ENCODE results near the gene PHF1.
"Not testable (repeated sequence)": the region's sequence is repeated elsewhere in the genome, so short reads cannot be mapped to it uniquely, and the experiment has no call there.

The PHF1 gene

DNA sequence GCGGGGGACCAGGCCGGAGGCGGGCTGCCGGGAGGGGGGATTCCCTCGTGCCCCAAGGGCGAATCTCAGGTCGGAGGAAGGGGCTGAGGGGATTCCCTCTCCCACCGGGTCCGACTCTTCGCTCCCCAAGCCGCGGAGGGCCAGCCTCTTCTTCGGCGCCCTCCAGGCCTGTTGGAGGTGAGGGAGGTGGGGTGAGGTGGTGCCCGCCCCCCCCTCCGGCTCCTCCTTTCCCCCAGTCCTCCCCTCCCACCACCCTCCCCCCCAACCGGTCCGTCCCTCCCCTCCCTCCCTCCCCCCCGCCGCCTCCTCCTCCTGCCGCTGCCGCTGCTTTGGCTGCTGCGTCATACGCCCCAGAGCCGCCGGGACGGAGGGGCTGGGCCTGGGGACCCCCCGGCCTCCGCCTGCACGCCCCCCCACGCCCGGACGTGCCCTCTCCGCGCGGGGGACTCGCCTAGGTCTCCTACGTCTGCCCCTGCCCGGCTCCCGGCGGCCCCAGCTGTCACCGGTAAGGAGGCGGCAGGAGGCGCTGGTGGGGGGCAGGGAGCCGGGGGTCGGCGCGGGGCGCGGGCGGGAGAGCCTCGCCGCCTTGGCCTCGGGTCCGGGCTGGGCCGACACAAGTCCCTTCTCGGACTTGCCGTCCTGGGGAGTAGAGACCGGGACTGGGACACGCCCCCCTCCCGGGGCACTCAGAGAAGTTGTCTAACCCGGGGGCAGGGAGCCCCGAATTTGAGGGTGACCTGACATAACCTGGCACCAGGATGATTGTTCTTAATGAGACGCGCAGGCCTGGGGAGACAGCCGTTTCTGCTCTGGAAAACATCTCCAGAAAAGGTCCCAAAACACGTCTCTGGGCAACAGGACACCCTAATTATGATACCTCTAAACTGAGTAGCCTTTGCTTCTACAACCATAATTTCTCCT lies at the start of gene PHF1:
PHF1 (plus strand) TSS at position 304 of the 921 bp plus-strand sequence. CDS start 1,250 bp downstream, outside the sequence.
- DNase-seq, result no peak

DNA sequence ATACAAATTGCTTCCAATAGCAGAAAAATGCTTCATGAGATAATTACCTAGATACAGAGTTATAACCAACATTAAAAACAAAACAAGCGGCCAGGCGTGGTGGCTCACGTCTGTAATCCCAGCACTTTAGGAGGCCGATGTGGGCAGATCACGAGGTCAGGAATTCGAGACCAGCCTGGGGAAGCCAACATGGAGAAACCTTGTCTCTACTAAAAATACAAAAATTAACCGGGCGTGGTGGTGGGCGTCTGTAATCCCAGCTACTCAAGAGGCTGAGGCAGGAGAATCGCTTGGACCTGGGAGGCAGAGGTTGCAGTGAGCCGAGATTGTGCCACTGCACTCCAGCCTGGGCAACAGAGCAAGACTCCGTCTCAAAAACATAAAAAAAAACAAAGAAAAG lies 47.3 kb upstream of the PHF1 start:
- DNase-seq, result not testable (repeated sequence)

GRCh38 chr6:33364475-33365205 lies 46.2 kb upstream of the PHF1 start:
- not testable (repeated sequence) for DNase-seq

DNA sequence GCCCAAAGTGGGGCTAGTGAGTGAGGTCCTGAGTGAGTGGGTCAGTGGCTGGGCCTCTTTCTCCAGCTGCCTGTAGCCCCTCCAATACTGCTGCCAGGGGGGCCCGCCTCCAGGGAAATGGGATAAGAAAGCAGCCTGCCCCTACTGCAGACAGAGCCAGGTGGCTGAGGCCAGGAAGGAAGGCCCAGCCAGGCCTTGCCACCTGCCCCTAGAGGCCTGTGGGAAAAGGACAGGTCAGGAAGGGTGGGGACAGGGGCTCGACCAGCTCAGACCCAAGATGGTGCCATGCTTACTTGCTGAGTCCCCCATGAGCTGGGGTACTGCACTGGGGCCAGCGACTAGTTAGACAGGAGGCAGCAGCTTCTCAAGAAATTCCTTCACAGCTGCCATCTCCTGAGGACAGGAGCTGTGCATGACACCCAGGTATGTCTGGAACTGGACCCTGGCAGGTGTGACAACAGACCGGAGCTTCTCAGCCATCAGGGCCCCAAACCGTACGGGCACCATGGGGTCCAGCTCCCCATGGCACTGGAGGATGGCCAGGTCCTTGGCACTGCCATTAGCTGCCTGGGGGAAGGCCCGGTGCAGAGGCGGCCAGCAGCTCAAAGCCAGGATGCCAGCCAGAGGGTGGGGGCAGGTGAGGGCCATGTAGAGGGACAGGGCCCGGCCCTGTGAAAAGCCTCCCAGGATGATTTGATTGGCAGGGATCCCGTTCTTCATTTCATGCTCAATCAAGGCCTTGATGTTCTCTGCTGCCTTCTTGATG lies 45.4 kb upstream of the PHF1 start:
- not testable (repeated sequence) for DNase-seq

DNA sequence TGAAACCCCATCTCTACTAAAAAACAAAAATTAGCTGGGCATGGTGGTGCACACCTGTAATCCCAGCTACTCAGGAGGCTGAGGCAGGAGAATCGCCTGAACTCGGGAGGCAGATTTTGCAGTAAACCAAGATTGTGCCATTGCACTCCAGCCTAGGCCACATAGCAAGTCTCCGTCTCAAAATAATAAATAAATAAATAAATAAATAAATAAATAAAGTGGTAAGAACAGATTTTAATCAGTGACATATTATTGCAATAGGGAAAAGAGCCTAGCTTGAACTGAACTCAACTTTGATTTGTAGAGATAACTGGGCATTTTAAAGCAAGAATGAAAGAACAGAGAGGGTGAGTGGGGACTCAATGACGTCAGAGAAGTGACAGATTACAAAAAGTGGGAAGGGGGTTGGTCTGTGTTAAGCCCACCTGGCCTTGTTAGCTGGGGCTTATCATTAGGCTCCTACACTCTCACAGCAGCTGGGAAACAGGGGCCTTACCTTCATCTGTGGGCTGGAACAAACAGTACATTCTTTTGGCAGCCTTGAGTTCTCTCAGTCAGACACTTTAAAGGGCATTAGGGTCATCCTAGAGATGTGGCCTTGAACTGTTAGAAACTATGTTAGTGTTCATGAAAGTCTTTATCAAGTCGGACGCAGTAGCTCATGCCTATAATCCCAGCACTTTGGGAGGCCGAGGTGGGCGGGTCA lies 43.7 kb upstream of the PHF1 start:
- DNase-seq, result no peak

DNA sequence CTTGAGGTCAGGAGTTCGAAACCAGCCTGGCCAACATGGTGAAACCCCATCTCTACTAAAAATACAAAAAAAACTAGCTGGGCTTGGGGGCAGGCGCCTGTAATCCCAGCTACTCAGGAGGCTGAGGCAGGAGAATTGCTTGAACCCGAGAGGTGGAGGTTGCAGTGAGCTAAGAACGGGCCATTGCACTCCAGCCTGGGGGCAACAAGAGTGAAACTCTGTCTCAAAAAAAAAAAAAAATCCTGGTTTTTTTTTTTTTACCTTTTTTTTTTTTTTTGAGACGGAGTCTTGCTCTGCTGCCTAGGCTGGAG lies 43.1 kb upstream of the PHF1 start:
- DNase-seq, result not testable (repeated sequence)

GRCh38 chr6:33371901-33372300 lies 38.9 kb upstream of the PHF1 start:
- not testable (repeated sequence) for DNase-seq

GRCh38 chr6:33372526-33373123 lies 38.2 kb upstream of the PHF1 start:
- DNase-seq, result no peak

DNA sequence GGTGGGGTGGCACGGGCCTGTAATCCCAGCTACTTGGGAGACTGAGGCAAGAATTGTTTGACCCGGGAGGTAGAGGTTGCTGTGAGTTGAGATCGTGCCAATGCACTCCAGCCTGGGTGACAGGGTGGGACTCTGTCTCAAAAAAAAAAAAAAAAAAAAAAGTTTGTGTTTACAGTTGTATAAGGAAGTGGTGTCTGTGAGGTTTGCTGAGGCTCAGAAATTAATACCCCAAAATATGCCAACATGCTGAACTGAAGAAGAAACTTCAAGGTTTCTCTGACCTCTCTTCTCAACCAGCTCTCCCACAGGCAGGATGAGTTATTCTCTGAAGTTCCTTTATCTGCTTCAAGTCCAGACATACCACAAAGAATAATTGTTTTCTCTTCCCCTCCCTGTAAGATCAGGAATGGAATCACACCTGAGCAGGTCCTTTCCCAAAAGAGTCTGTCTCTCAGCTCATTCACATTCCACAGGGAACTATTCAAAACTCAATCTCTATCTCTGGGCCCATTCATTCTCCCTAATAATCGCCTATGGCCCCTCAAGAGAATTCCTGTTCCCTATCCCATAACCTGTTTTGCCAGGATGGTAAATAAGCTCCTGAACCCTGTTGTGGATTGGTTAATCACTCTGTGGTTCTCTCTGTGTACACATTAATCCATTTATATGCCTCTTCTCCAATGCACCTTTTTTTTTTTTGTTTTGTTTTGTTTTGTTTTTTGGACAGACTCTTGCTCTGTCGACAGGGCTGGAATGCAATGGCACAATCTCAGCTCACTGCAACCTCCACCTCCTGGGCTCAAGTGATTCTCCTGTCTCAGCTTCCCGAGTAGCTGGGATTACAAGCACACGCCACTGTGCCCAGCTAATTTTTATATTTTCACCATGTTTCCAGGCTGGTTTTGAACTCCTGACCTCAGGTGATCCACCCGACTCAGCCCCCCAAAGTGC lies 36.6 kb upstream of the PHF1 start:
- no peak for DNase-seq

GRCh38 chr6:33375143-33375671 lies 35.6 kb upstream of the PHF1 start:
- DNase-seq, result no peak

GRCh38 chr6:33377171-33377570 lies 33.6 kb upstream of the PHF1 start:
- no peak for DNase-seq

- DNase-seq, result not testable (repeated sequence)
Observed at GRCh38 chr6:33379184-33379583, 31.6 kb upstream of the PHF1 start.

DNA sequence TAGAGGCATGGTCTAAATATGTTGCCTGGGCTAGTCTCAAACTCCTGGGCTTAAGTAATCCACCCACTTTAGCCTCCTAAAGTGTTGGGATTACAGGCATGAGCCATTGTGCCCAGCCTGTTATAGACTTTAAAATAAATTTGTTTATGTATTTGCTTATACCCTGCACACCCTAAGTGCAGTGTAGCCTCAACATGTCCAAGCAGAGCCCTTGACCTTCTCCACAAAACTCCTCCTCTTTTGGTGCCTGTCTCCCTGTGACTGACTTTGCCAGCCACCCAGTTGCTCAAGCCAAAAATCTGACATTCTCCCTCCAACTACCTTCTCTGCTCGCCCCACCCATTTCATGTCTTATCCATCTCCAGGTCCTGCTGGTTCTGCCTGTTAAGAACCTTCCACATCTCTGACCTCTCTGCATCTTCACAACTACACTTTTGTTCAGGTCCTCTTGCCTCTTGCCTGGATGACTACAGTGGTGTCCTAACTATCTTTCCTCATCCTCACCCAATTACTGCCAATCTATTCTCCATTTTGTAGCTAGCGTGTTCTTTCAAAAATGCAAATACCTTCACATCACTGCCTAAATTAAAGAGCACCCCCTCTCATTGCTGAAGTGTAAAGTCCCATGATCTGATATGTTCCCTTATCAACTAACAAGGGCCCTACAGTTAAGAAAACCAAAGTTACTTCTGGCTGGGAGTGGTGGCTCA lies 30.4 kb upstream of the PHF1 start:
- no peak for DNase-seq

- DNase-seq, result no peak
Observed at GRCh38 chr6:33383427-33384185, 27.2 kb upstream of the PHF1 start.

DNA sequence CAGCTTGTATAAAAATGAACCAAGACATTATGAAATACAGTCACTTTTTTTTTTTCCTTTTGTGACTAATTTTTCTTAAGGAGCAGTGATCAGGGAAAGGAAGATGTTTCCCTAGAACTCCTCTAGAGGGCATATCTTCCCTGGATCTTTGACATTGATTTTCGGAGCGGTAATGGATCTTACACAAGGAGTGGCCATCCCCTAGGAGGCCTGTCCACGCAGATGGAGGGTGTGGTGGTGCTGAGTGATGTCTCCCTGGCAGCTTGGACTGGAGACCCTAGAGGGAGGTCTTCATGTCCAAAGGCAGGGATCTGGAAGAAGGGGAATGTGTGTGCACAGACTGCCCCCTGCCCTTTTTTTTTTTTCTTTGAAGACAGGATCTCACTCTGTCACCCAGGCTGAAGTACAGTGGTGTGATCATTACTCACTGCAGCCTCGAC lies 26.2 kb upstream of the PHF1 start:
- no peak for DNase-seq

GRCh38 chr6:33390173-33390572 lies 20.6 kb upstream of the PHF1 start:
- no peak for DNase-seq

DNA sequence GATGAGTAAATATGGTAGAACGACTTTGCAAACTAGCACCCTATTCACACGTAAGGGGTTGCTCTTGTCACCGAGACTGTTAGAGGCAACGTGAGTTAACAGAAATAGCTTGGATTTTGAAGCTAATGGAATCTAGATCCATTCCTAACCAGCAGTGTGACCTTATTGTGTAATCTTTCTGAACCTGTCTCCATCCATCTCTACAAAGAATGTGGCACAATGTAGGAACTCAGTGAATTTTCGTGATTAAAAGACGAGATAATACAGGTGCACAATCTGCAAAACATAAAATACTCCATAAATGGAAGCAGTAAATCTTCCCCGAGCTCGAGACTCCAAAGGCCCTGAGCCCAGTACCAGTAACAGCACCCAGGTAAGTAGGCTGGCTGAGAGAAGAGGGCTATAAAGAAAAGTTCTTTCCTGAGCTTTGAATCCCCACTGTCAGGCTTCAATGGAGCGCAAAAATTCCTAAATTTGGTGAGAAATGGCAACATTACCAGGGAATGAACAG lies 20.0 kb upstream of the PHF1 start:
- no peak for DNase-seq

DNA sequence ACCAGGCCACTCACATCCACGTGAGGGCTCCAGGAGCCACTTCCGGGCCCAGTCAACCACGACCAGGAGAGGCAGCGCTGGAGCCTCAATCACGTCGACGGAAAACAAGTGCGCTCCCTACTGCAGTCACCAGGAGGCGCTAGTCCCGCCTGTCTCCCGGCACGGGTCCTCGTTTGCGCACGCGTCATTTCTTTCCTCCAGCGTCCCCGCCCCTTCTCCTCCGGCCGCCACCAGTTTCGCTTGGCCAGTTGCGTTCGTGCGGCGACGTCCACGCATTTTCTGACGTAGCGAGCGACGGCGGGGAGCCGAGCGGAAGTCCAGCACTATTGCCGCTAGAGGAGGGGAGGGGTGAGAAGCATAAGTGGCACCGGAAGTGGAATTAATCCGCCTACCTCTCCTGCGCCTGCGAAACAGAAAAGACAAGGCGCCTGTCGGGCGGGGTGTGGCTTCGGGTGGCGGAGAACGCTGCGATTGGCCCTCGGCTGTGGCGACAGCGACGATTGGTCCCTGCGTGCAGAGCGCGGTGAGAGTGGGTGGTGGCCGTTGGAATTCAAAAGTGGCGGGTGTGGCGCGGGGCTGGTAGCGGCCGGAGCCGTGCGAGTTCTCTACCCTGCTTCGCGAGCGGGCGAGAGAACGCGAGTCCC lies 19.4 kb upstream of the PHF1 start, which contains the start of gene KIFC1:
KIFC1 (plus strand) TSS at position 546 of the 644 bp plus-strand sequence. CDS start 163 bp downstream, outside the sequence.
- peak; percentile 100 for DNase-seq

Measured in NCI-H748 treated with DMSO at 0.1 percent for 48 hours (cell line).